HG03108 (cell line): Measurements from ENCODE around the gene TBC1D16.
"Not testable (repeated sequence)": the region's sequence is repeated elsewhere in the genome, so short reads cannot be mapped to it uniquely, and the experiment has no call there.

Source experiments
- ATAC-seq: cut with Tn5 transposase; IDR thresholded peaks from one replicate; pipeline ENCODE4 v1.9.1; 2021; ENCODE audit warnings: moderate library complexity; ENCODE audit not compliant: unreplicated experiment

Gene TBC1D16

DNA sequence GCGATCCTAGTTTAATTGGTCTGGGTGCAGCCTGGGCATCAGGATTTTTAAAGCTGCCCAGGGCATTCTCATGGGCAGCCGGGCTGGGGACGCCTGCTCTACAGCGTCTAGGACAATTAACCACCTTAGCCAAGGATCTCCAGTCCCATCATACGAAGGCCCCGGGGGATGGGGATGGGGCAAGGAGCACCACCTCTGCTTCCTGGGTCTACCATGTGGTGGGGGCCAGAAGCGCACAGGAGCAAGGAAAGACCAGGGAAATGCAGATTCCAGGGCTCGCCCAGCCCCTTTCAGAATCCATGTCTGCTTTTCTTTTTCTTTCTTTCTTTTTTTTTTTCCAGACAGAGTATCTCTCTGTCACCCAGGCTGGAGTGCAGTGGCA lies 29.3 kb downstream of the TBC1D16 start:
- no peak for ATAC-seq

DNA sequence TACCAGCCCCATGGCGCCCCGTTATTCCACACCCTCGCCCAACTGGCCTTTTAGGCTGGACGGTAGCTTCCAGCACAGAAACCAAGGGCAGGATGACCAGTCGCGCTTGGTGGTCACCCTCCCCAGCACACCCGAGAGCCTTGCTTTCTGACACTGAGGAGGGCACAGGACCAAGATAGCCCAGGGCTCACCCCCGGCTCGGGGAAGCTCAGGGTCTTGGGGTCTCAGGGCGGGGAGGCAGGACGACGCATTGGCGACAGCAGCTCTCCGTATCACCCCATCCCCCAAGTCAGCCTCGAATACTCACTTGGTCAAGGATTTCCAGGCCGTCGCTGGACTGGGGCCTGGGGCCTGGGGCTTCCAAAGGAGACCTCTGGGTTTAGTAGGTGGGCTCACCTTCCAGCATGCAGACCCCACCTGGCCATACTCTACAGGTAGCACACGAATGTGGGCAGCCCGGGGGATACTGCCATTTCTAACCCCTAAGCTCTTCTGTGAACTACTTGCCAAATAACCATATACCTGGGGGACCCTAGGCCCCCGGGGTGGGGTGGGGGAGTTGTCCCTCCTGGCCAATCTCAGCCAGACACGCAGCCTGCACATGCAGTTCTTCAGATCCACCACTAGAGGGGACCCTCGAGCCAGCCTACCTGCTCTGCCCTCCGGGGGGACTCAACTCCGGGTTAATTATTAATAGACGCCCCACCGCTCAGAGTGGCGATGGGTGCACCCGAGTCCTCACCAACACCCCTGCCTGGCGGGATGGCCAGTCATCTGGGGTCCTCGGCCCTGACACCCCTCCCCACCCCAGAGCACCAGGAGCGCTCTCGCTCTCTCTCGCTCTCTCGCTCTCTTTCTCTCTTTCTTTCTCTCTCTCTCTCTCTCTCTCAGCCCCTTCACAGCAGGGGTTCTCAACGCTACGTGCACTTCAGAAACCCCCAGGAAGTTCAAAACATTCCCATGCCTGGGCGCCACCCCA lies 30.0 kb downstream of the TBC1D16 start:
- no peak for ATAC-seq

DNA sequence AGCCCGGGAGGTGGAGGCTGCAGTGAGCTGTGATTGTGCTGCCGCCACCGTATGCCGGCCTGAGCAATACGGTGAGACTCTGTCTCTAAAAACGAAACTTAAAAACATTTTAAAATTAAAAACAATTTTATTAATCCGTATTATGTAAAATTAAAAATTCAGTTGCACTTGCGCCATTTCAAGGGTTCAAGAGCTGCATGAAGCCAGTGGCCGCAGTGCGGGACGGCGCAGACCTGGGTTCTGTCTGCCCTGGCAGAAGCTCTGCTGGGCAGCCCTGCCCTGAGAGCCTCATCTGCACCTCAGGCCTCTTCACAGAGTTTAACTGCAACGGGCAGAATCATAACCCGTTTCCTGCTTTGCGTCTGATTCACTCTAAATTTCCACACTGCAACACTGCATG lies 31.7 kb downstream of the TBC1D16 start:
- no peak for ATAC-seq

DNA sequence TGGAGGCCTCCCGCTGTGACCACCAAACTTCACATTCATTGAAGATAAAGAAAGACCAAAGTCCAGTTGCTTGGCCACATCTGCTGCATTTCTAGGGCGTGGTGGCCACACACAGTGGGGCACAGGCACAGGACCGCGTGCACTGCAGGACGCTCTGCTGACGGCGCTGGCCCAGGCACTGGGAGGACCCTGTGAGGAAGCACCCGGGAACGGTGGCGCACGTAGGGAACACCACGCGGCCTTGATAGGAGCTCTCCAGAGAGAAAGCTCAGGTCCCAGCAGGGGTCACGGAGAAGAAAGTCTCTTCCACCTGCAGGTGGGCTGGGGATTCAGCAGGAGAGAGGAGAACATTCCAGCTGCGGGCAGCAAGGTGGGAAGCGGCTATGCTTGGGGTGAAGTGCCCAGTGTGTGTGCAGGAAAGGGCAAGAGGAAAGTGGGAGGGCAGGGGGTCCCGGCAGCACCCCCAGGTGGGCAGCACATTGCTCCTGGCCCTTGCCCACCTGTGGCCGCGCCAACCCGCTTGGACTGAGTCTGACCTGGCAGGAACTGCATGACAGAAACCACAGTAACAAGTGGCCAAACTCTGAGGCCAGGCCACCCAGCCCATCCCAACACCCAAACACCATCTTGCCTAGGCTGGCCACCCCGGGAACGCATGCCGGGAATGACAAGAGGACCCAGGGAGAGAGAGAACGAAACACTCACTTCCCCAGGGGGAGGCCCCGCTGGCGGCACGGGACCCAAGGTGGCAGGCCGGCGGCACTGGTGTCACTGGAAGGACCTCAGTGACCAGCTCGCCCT lies 32.8 kb downstream of the TBC1D16 start:
- no peak for ATAC-seq

DNA sequence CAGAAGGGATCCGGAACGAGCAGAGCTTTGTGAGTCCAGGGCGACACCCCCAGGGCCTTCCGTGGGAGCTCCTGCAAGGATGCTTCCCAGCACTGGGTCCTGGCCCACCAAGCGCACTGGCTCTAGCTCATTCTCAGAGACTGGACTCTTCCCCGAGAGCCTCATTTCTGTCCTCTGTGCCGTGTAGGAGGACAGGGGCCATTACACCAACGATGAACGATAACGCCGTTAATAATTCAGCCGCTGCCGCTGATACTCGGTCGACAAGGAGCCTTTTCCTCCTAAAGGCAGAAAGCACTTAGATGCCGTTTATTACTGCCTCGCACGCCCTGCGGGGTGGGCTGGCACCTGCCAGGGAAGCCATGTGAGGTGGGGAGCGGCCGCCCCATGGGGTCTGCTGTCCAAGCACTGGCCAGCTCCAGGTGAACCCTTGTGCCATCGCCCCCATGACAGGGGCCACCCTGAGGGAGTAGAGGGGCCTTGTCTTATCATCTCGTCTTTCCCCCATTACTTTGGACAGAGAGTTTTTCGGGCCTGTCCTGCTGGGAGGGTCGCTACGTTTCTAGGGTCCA lies 33.5 kb downstream of the TBC1D16 start:
- no peak for ATAC-seq

DNA sequence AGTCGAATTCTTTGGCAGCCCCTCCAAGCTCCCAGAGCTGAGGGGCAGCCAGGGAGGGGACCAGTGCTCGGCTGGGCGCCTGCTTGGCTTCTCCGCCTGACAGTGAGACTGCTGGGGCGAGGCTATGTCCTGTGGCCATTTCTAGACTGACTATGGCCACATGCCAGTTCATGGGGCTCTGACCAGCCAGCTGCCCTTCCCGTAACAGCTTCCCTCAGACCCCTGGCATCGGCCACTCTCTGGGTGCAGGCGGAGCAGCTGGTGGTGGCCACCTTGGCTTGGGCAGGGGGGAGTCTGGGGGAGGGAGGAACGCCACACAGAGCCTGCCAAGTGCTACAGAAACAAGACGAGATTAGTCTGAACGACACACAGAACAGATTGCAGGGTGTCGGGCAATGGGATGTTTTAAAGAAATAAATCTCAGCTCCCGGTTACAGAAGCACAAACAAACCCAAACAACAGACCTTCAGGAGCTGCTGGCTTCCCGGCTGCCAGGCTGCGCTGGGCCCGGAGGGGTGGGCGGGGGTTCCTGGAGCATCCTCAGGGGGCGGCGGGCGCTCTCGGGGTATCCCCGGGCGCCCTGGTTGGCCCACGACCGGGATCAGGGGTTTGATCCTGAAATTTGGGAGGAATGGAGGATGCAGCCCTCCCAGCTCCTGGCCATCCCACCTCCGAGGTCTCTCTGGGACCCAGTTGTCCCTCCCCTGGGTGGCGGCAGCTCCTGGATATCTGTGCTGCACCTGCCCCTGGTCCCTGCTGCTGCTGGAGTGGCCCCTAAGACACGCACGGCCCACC lies 34.5 kb downstream of the TBC1D16 start:
- no peak for ATAC-seq

DNA sequence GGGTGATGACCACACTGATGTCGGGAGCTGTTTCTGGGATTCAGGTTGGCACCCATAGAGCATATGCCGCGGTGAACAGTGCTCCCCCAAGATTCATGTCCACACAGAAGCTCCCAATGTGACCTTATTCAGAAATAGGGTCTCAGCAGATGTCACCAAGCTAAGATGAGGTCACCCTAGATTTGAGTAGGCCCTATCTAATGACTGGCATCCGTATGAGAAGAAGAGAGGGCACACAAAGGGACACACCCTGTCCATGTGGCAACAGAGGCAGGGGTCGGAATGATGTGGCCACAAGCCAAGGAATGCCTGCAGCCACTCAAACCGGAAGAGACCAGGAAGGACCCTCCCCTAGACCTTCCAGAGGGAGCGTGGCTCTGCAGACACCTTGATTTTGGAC lies 35.5 kb downstream of the TBC1D16 start:
- ATAC-seq: no peak

DNA sequence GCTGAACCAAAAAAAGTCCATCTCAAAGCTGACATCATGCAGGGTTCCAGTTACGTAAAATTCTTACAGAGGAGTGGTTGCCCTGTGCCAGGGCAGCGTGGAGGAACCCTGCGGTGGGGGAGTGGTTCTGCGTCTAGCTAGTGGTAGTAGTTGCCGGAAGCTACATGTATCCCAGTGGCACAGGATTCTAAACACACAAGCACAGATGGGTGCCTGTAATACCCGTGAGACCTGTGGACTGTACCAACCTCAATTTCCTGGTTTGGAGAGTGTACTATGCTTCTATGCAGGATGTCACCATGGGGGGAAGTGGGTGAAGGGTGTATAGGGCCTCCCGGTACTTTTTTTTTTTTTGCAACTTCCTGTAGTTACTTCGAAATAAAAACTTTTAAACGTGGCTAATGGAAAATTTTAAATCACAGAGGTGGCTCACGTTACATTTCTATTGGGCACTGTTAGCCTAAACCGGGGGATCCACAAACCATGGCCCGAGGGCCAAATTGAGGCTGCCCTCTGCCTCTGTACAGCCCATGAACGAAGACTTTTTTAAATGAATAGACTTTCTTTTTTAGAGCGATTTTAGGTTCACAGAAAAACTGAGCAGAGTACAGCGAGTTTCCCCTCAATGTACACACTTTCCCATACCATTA lies 38.5 kb downstream of the TBC1D16 start:
- no peak for ATAC-seq

DNA sequence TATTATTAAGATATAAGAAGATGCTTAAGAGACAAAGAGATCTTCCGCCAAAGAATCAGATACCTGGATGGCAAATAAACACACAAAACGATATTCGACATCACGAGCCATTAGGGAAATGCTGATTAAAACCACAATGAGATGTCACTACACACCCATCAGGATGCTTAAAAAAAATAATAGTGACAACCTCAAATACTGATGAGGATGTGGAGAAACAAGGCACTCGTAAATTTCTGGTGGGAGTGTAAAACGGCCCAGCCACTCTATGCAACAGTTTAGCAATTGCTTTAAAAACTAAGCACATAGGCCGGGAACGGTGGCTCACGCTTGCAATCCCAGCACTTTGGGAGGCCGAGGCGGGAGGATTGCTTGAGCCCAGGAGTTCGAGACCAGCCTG lies 39.4 kb downstream of the TBC1D16 start:
- no peak for ATAC-seq

DNA sequence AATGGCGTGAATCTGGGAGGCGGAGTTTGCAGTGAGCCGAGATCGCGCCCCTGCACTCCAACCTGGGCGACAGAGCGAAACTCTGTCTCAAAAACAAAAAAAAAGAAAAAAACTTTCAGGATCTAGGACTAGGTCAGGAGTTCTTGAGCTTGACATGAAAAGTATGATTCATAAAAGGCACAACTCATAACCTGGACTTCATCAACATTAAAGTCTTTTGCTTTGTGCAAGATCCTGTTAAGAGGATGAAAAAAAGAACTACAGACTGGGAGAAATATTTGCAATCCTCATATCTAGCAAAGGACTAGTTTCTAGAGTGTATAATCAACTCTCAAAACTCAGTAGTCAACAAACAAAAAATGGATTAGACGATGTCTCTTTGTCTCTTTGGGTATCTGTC lies 40.0 kb downstream of the TBC1D16 start:
- ATAC-seq: no peak

DNA sequence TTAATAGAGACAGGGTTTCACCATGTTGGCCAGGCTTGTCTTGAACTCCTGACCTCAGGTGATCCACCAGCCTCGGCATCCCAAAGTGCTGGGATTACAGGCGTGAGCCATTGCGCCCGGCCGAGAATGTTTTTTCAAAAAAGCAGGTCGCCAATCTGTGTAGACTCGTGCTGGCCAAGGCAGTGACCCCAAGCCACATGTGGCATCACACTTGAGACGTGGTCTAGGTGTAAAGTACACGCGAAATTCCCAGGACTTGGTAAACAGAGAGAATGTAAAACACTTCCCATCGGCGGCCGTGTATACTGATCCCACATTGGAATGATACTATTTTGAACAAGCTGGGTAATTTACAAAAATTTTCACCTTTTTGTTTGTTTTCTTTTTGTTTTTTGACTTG lies 41.1 kb downstream of the TBC1D16 start:
- ATAC-seq: no peak

DNA sequence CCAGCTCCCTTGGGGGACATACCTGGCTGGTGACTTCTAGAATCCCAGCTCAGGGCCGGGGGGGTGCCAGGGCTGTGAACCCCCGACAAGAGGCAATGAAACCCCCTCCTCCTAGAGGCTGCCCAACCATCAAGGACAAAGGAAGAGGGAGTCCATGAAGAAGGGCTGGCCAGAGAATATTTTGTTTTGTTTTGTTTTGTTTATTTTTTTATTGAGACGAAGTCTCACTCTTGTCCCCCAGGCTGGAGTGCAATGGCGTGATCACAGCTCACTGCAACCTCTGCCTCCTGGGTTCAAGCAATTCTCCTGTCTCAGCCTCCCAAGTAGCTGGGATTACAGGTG lies 41.5 kb downstream of the TBC1D16 start:
- ATAC-seq: not testable (repeated sequence)

DNA sequence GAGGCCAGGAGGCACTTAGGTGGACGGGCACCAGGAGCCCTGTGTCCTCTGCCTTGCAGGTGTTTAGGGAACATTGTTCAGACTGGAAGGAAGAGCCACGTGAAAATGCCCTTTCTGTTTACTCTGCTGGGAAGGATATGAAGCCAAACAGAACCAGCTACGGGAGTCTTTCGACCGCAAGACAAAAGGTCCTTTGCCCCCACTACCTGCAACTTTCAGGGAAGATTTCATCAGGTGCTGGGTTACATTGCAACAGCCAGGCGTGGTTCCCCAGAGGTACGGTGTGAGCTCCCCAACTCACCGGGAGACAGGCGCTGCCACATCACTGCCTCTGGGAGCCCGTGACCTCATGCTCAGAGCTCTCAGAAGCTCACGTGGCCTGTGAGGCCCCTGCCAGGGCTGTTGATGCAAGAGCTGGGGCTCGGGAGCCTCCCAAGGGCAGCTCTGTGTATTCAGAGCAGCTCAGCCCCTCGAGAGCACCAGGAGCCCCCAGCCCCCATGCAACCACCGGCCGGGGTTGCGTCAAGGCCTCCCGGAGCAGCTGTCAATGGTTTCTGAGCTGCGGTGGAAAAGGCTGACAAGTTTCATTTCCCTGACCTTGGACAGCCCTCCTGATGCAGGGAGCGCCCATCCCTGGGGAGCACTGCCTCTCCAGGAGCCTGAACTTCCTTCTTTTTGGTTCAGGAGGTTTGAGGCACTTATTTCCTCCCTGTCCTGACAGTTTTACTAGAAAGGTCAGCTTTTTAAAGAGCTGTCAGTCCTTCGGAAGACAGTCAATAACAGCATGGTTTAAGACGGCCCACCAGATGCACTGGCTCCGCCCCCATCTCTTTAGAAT lies 42.1 kb downstream of the TBC1D16 start:
- no peak for ATAC-seq

DNA sequence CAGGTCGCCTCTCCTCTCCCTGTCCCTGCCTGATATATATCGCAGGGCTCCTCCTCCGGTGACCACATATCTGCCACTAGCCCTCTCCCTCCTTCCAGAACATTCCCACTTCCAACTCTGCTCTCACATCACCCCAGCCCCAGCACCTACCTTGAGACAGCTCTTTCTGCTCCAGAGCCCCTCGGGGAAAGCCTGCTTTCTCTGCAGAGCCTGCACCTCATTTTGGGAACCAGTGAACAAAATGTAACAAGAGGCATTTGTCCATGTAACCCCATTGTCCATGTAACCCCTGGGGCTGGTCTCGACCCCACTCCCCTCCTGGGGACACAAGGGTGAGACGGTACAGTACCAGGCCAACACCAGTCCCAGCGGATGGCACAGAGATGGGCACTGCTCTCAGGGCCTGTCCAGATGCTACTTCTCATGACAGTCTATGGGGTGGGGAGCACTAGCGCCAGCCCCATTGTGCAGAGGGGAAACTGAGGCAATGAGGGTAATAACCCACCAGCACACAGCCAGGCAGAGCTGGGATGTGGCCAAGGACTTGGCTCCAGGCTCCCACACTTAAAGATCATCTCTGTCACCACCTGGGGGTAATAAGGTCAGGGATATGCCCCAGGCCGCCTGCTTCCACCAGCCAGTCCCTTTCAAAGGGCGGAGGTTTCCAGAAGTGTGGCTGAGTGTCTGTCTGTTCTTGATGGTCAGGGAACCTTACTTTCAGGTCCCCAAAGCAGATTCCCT lies 42.9 kb downstream of the TBC1D16 start:
- no peak for ATAC-seq

DNA sequence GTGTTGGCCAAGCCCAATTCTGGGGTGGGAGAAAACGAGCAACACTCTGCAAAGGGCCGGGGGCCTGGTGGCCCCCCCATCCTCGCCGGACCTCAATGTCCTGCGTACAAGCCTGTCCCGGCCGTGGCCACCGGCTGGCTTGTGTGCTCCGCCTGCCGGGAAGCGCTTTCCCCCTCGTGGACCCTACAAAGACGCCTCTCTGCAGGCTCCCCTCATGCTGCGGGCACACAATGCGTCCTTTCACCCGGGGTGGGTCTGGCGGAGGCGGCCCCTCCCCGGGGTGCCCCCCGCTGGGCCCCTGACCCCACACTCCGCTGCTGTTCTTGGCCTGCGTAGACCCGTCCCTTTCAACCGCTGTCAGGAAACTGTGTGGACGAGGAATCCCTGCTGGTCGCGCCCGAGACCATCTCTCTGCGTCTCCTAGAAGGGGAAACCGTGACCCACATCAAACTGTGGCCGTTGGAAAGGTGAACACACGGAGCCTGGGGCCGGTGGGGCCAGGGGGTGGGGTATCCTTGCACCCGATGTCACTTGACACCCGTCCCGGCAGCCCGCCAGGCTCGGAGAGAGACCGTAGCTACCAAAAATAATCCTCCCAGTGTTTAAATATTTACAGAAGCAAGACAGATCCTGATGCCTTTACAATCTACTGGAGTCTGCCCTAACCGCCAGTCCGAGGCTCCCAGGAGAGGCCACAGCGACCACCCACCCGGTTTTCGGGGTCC lies 43.6 kb downstream of the TBC1D16 start:
- no peak for ATAC-seq

DNA sequence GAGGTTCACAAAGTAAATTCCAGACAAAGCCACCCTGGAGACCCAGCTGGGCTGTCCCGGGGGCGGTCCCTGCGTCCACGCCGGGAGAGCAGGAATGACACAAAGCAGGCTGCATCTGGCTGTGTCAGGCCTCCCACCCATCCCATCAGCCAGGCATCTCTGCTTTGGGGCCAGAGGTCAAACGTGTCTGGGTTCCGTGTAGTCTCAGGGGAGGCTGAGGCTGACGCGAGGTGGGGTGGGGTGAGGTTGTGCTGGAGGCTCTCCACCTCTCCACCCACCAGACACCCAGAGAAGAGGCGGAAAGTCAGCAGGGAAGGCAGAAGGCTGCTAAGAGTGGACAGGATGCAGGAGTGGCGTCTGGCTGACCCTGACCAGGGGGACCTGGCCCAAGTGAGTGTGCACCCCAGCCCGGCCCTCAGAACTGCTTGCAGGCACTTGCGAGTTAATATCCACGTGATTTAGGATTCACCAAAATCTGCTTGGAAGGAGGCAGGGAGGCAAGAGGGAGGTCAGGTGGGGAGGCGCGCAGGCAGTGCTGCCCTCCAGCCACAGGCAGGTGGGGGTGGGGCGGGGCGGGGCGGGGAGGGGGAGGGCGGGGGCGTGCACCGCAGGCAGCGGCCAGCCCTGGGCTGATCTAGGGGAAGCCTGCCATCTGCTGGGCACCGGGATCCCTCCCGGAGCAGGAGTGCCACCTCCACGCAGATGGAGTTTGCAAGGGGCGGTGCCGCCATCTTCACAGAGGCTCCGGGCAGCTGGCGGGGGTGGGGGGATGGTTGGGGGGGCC lies 44.3 kb downstream of the TBC1D16 start:
- ATAC-seq: no peak

DNA sequence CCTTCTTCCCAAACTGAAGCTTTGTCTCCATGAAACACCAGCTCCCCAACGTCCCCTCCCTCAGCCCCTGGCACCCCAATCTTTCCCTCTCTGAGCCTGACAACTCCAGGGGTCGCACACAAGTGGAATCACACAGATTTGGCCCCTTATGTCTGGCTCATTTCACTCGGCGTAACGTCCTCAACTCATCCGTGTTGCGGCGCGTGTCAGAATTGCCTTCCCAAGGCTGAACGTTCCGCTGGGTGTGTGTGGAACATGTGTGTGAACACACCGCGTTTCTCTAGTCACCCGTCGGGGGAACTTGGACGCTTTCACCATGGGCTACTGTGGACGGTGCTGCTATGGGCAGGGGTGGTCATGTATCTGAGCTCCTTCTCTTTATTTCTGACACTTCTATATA lies 45.0 kb downstream of the TBC1D16 start:
- ATAC-seq: no peak
